Esophagus muscularis mucosa (tissue), 4 donors: ENCODE measurements around the gene FREM1. TPM values are rescaled to one million over a fixed set of nuclear protein-coding genes. Genes with fewer than 3 reads are reported as not detected.

Experiments used
- DNase-seq: peaks from one replicate; pipeline ENCODE4 v3.0.0-alpha.2; 2017; ENCODE audit errors: extremely low spot score
- H3K27ac ChIP-seq, 4 donors: fragments of 200-600 bp; sonication (generic); replicated peaks in 1 of 4; 1 replicate in 3 of 4; 2 replicates in 1 of 4; pipeline ENCODE4 v1.5.1; 2016 to 2019; ENCODE audit warnings: mild to moderate bottlenecking in 1 of 4
- H3K27me3 ChIP-seq, 4 donors: fragments of 200-600 bp; sonication (generic); one replicate each; pipeline versions ENCODE4 v1.5.1 to v1.6.0; 2016 to 2019
- H3K36me3 ChIP-seq, 4 donors: fragments of 200-600 bp; sonication (generic); one replicate each; pipeline ENCODE4 v1.5.1; 2016 to 2019
- H3K4me1 ChIP-seq, 4 donors: fragments of 200-600 bp; sonication (generic); one replicate each; pipeline ENCODE4 v1.5.1; 2016 to 2019
- H3K4me3 ChIP-seq, 4 donors: fragments of 200-600 bp; sonication (generic); 1 replicate in 2 of 4; 2 replicates in 2 of 4; pipeline ENCODE4 v1.5.1; 2016 to 2019; ENCODE audit warnings: mild to moderate bottlenecking in 4 of 4, moderate library complexity in 1 of 4
- H3K9me3 ChIP-seq, 4 donors: fragments of 200-600 bp; sonication (generic); 1 replicate in 3 of 4; 2 replicates in 1 of 4; pipeline ENCODE4 v1.5.1; 2016 to 2019
- EP300 ChIP-seq: sonication (generic); formaldehyde crosslinking; IDR thresholded peaks from one replicate; pipeline ENCODE4 v1.6.1; 2017; ENCODE audit warnings: antibody characterized with exemption
- POLR2A ChIP-seq: fragments of 450-650 bp; IDR thresholded peaks from one replicate; pipeline ENCODE4 v1.6.1; 2017; ENCODE audit warnings: antibody characterized with exemption, moderate library complexity, mild to moderate bottlenecking, low read depth
- POLR2AphosphoS5 ChIP-seq, 2 donors: sonication (generic); formaldehyde crosslinking; IDR thresholded peaks; one replicate each; pipeline ENCODE4 v1.6.1; 2017; ENCODE audit warnings: antibody characterized with exemption in 2 of 2
- WGBS: methylation state at CpG from one replicate; pipeline ENCODE4 v1.1.5; 2018; 5-methylcytosine and 5-hydroxymethylcytosine counted together
- intact Hi-C: fragments of 100-400 bp; cut with DNase I; formaldehyde crosslinking; loops from one replicate; pipeline ENCODE4 v1.15.1; 2023
- total RNA-seq, 4 donors: library from RNA; depleted of rRNA; stranded (reverse); fragments of >200 nt; gene quantifications; one replicate each; pipeline versions ENCODE4 v1.1.0 to v1.2.1, GENCODE V29; 2016
- TF ChIP-seq, protein P1 (sequence below), 3 experiments: fragments of 200-600 bp in 2 of 3; fragments of 450-650 bp in 1 of 3; sonication (generic) in 2 of 3; IDR thresholded peaks; one replicate each; pipeline ENCODE4 v1.5.1; 2017 to 2019; ENCODE audit warnings: antibody characterized with exemption in 3 of 3, mild to moderate bottlenecking in 2 of 3, moderate library complexity in 1 of 3

FREM1 gene
- total RNA-seq, 4 donors from 2014 or later: 0.58 to 3.5 (median 1.9) TPM

DNA sequence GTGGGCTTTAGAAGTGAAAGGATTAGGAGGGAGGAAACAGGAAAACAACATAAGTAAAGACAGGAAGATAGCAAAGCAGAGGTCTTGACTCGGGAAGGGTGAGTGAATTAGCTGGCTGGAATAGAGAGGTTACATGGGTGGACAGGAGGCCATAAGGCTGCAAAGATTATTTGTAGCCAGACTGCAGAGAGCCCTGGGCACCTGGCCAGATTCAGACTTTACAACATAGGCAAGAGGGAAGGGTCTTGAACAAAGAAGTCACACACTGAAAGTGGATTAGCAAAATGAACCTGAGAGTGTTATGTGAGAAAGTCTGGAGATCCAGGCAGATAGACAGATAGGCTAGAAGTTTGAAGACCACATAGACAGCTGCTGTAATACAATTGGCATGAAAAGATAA is 158.0 kb downstream of the FREM1 start:
- WGBS: 75% methylated on average over 1 of the region's 1 CpG
- intact Hi-C loops: no loop called here
- H3K4me3 ChIP-seq: no peak overlapping the region
- no peaks in the 10 kb centered on the region for H3K9me3 ChIP-seq
- H3K4me1 ChIP-seq: no peaks in the 10 kb centered on the region
- TF ChIP-seq POLR2AphosphoS5 (IDR thresholded peaks at IDR 0.05) (no peak), POLR2A (no peak), EP300 (no peak)
- TF ChIP-seq, protein P1, sequence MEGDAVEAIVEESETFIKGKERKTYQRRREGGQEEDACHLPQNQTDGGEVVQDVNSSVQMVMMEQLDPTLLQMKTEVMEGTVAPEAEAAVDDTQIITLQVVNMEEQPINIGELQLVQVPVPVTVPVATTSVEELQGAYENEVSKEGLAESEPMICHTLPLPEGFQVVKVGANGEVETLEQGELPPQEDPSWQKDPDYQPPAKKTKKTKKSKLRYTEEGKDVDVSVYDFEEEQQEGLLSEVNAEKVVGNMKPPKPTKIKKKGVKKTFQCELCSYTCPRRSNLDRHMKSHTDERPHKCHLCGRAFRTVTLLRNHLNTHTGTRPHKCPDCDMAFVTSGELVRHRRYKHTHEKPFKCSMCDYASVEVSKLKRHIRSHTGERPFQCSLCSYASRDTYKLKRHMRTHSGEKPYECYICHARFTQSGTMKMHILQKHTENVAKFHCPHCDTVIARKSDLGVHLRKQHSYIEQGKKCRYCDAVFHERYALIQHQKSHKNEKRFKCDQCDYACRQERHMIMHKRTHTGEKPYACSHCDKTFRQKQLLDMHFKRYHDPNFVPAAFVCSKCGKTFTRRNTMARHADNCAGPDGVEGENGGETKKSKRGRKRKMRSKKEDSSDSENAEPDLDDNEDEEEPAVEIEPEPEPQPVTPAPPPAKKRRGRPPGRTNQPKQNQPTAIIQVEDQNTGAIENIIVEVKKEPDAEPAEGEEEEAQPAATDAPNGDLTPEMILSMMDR (IDR thresholded peaks at IDR 0.05): no peak
- no peak overlapping the region for H3K27ac ChIP-seq
- H3K36me3 ChIP-seq: no peaks in the 10 kb centered on the region
- DNase-seq: no peak
- H3K27me3 ChIP-seq: no peaks in the 10 kb centered on the region

DNA sequence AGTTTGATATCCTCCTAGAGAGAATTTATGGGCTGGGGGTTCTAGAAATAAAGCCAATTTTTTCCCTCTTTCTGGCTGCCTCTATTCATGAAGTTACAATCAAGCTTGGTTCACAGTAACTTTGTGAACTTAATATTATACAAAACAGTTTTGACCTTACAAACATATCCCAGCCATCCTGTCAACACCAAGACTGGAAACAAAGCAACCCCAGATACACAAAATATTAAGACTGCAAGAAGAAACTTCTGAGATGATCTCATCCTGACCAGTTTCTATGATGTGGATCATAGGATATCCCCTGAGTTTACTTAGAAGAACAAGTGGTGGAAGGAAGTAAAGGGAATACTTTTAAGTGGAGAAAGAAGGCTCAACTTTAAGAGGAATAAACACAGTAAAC is 159.4 kb downstream of the FREM1 start:
- Histone ChIP-seq H3K9me3 (no peaks in the 10 kb centered on the region), H3K4me1 (no peaks in the 10 kb centered on the region), H3K27me3 (no peaks in the 10 kb centered on the region), H3K4me3 (no peak overlapping the region), H3K27ac (no peak overlapping the region), H3K36me3 (no peaks in the 10 kb centered on the region)
- DNase-seq: no peak
- TF ChIP-seq EP300: no peak
- TF ChIP-seq POLR2AphosphoS5 (IDR thresholded peaks at IDR 0.05): no peak
- TF ChIP-seq POLR2A: no peak
- TF ChIP-seq, protein P1 (IDR thresholded peaks at IDR 0.05): no peak
- intact Hi-C loops: no loop called here

DNA sequence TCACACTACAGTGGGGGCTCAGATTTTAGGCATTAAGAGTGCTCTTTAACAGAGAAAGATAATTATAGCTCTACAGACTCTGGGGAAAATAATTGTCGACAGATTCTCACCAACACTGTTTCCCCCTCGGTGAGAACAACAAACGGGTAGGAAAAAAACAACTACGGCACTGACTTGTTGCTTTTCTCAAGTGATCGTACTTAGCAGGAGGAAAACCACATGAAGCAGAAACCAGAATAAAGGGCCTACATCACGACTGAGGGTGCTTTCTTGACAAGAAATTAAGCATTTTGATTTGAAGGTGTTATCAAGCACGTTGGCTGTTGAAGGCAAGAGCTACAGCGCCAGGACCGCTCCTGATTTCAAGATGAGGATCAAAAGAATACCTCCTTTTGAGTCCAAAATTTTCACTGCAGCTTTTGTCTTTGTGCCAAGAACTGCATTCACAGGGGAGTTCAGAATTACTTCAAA is 160.5 kb downstream of the FREM1 start:
- Histone ChIP-seq H3K9me3 (no peaks in the 10 kb centered on the region), H3K36me3 (no peaks in the 10 kb centered on the region), H3K27ac (no peak overlapping the region), H3K27me3 (no peaks in the 10 kb centered on the region), H3K4me1 (no peaks in the 10 kb centered on the region), H3K4me3 (no peak overlapping the region)
- no peak for DNase-seq
- intact Hi-C loops: no loop called here
- 56% methylated on average over 9 of the region's 9 CpGs for WGBS
- TF ChIP-seq POLR2A (no peak), EP300 (no peak), POLR2AphosphoS5 (IDR thresholded peaks at IDR 0.05) (no peak)
- TF ChIP-seq, protein P1 (IDR thresholded peaks at IDR 0.05): no peak

DNA sequence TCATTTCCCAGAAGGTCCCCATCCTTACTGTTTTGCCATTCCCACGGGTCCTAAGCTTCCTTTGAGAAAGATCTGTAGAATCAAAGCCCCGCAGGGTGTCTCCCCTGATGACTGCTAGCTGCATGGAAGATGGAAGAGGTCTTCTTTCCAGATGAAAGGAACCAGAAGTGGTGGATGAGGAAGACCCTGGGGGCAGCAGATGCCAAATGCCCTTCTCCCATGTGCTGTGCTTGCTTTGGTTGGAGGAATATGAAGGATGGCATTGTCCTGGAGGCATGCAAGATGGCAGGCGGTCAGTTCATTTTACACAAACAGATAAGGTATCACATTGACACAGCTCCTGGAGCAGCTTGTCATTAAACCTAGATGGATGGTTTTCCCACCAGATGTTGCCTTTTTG is 161.9 kb downstream of the FREM1 start:
- Histone ChIP-seq H3K36me3 (no peaks in the 10 kb centered on the region), H3K27me3 (no peaks in the 10 kb centered on the region), H3K4me3 (no peak overlapping the region), H3K27ac (no peak overlapping the region), H3K4me1 (no peaks in the 10 kb centered on the region), H3K9me3 (no peaks in the 10 kb centered on the region)
- intact Hi-C loops: no loop called here
- TF ChIP-seq POLR2AphosphoS5 (IDR thresholded peaks at IDR 0.05) (no peak), EP300 (no peak), POLR2A (no peak)
- TF ChIP-seq, protein P1 (IDR thresholded peaks at IDR 0.05): no peak
- DNase-seq: no peak
- 85% methylated on average over 3 of the region's 3 CpGs for WGBS

DNA sequence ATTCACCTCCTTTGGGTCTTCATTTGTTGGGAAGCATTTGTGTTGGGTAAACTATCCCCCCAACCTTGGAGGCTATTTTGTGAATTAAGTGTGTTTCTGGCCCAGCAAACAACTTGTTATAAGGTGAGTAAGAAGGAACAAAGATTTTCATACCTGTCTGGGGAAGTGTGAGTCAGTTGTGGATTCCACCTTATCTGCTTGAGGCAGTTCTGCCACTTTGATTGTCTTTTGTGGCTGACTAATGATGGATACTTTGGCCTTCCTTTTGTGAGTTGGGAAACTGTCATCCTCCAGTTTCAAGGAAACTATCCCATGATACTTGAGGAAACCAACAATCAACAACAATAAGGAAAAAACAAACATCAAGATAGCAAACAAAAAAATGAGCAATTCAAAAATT is 163.1 kb downstream of the FREM1 start:
- no peak overlapping the region for H3K27ac ChIP-seq
- no peak for DNase-seq
- no peak overlapping the region for H3K4me3 ChIP-seq
- H3K27me3 ChIP-seq: no peaks in the 10 kb centered on the region
- no peaks in the 10 kb centered on the region for H3K36me3 ChIP-seq
- intact Hi-C loops: no loop called here
- TF ChIP-seq EP300: no peak
- no peak for TF ChIP-seq POLR2A
- TF ChIP-seq POLR2AphosphoS5 (IDR thresholded peaks at IDR 0.05): no peak
- TF ChIP-seq, protein P1 (IDR thresholded peaks at IDR 0.05): no peak
- H3K9me3 ChIP-seq: no peaks in the 10 kb centered on the region
- no peaks in the 10 kb centered on the region for H3K4me1 ChIP-seq
